Epithelial cell of proximal tubule (primary cell): ENCODE measurements around the gene NUDT8. TPM values are rescaled to one million over a fixed set of nuclear protein-coding genes. Genes with fewer than 3 reads are reported as not detected.
A peak's percentile ranks its signal among the peaks of the same experiment; 100 is the strongest.
"Not testable (repeated sequence)": the region's sequence is repeated elsewhere in the genome, so short reads cannot be mapped to it uniquely, and the experiment has no call there.

Experiments
- DNase-seq: peaks from one replicate; pipeline ENCODE4 v3.0.0-alpha.2; 2011; ENCODE audit warnings: low read depth
- H3K4me3 ChIP-seq: 2 replicates; pipeline ENCODE4 v1.5.1; 2011; ENCODE audit warnings: low read depth, mild to moderate bottlenecking, low read length
- CTCF ChIP-seq: conservative IDR thresholded peaks from 2 replicates; pipeline ENCODE4 v1.5.1; 2012; ENCODE audit warnings: low read depth, mild to moderate bottlenecking, low read length
- total RNA-seq: library from RNA; depleted of rRNA; stranded (reverse); fragments of >200 nt; gene quantifications from 2 replicates; pipeline ENCODE4 v1.2.3, GENCODE V29; 2015

NUDT8 gene
- total RNA-seq, 1 donor from 2014 or later, result 29.3 TPM

GRCh38 chr11:67618901-67619659 is 10.7 kb downstream of the NUDT8 start:
- H3K4me3 ChIP-seq, result not testable (repeated sequence)

GRCh38 chr11:67617243-67617953 is 12.3 kb downstream of the NUDT8 start:
- TF ChIP-seq CTCF, result no peak
- no peak overlapping the region for H3K4me3 ChIP-seq
- no peak for DNase-seq

More at GRCh38 chr11:67618901-67619659, 10.7 kb downstream of the NUDT8 start:
- not testable (repeated sequence) for DNase-seq

- no peak for TF ChIP-seq CTCF
- H3K4me3 ChIP-seq, result no peak overlapping the region
- no peak for DNase-seq
These were observed 13.1 kb downstream of the NUDT8 start for GRCh38 chr11:67616431-67617242.

- H3K4me3 ChIP-seq, result no peak overlapping the region
- no peak for TF ChIP-seq CTCF
- no peak for DNase-seq
These were observed 13.9 kb downstream of the NUDT8 start for GRCh38 chr11:67615728-67616430.

GRCh38 chr11:67614730-67615714 is 14.7 kb downstream of the NUDT8 start:
- DNase-seq, result no peak
- peak; percentile 66 for TF ChIP-seq CTCF
- H3K4me3 ChIP-seq, result no peak overlapping the region

GRCh38 chr11:67613960-67614715 is 15.6 kb downstream of the NUDT8 start:
- H3K4me3 ChIP-seq, result peak overlapping the region; percentile 42
- peak; percentile 68 for TF ChIP-seq CTCF
- no peak for DNase-seq
